Fibroblast of peridontal ligament (primary cell): ENCODE results near the gene DBX1.
"Not testable (repeated sequence)": the region's sequence is repeated elsewhere in the genome, so short reads cannot be mapped to it uniquely, and the experiment has no call there.

Experiments
- DNase-seq: peaks from one replicate; pipeline ENCODE4 v3.0.0-alpha.2; 2010; ENCODE audit errors: extremely low read depth

DBX1 gene

DNA sequence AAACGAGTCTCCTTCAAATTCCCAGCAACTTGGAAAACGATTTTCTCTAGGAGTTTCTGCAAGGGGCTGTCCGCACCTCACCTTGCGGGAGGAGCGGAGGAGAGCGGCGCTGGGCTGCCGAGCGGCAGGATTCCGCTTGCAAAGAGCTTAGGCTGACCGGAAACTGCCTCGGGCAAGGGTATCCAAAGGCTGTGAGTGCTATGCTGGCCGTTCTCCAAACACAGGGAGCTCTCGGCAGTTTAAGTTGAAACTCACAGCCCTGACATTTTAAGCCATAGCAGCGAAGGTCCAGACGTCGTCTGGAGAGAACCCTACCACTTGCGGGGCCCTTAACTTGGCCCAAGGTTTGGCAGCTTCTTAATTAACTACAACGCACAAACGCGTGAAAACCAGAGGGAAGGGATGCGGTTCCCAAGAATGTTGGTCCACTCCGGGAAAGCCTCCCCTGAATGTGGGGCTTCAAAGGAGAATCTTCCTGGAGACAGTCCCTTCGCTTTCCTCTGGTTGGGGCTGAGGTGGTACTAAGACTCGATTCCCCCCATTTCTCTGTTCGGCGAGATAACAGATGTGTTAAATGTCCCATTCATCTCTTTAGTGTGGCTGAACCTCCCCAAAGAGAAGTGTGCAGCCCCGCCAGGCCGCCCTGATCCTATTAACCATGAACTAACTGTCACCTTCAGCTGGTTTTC is 1.1 kb upstream of the DBX1 start:
- no peak for DNase-seq

DNA sequence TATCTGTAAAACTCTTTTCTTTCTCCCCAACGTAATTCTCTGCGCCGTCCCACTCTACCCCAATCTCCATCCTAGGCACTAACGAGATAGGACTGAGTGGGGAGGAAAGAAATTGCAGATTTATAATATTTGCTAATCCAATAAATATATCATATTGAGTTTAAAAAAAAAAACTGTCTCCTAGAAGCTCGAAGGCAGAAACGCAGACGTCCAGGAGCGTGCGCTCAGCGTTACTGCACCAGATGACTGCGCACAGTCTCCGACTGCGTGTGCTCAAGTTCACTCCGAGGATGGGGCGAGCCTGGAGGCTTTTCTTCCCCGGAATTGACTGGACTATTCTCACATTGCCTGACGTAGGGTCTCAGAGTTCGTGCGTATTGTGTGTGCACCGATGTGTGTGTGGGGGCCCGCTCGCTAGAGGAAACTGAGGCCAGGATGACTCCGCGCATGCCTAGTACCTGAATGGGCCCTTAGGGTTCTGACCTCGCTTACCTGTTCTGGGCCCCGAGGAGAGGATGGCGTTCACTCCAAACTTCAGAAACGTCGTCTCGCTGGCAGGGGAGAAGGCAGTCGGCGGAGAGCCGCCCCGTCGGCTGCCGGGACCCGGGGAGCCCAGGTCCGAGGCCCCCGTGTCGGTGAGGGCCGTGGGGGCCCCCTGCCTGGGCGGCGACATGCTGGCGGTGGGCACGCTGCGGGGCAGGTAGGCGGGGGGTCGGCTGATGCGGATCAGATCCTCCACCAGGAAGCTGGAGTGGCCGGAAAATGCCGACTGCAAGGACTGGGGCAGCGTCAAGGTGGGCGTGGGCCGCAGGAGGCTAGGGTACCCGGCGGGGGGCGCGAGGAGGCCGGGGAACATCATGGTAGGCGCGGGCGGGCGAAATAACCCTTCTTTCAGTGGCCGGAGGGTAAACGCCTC is 551 bp downstream of the DBX1 start:
- DNase-seq: no peak

- DNase-seq: peak; percentile 56
Measured at GRCh38 chr11:20158597-20159257, 1.5 kb downstream of the DBX1 start.

- no peak for DNase-seq
Measured at GRCh38 chr11:20157728-20158127, 2.5 kb downstream of the DBX1 start.

- DNase-seq: no peak
Measured at GRCh38 chr11:20156876-20157613, 3.2 kb downstream of the DBX1 start.

GRCh38 chr11:20156280-20156875 is 3.9 kb downstream of the DBX1 start:
- DNase-seq: no peak

- DNase-seq: no peak
Measured at GRCh38 chr11:20155683-20156279, 4.5 kb downstream of the DBX1 start.

DNA sequence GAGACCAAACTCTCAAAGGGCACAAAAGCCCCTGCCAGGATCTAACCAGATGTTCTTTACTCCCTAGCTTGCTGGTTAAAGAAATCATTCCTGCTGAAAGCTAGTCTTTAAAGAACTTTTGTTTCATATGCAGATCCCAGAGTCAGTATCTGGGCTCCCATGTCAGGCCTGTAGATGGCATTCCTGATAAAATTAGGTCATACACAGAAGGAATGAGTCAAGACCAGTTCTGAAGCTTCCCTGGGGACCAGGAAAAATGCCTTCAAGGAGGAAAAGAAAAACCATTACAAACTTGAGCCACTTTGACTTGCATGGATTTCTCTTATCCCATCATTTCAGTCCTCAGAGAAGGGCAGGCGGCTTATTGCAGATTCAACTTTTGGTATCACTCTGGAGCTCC is 5.9 kb downstream of the DBX1 start:
- DNase-seq: peak; percentile 75

DNA sequence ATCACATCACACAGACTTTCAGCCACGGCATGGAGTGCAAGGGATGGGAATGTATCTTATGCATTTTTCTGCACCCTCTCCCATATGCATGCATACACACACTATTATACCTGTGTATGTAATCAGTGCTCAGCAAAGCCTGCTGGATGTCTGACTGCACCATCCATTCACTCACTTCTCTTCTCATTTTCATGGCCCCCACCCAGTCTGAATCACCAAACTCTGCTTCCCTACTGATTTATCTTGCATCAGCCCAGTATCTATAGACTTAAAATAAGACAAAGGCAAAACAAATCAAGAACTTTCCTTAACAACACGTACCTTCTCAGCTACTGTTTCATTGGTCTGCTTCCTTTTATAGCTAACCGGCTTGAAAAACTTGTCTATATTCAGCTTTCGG is 21.6 kb downstream of the DBX1 start:
- no peak for DNase-seq

DNA sequence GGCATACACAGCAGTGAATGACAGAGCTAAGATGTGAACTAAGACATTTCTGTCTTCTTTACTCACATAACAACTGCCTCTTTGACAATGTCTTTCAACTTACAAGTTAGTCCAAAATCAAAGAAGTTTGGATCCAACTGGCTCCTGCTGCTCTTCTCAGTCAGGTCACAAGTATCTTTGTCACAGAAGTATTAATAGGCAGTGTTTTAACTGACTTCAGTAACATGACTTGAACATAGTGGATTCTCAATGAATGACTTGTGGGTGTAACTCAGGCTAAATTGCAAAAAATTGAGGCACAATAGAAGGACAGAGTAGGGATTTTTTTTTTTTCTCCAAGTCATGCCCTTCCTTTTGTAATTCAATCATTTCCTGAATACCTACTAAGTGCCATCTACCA is 22.6 kb downstream of the DBX1 start:
- no peak for DNase-seq

DNA sequence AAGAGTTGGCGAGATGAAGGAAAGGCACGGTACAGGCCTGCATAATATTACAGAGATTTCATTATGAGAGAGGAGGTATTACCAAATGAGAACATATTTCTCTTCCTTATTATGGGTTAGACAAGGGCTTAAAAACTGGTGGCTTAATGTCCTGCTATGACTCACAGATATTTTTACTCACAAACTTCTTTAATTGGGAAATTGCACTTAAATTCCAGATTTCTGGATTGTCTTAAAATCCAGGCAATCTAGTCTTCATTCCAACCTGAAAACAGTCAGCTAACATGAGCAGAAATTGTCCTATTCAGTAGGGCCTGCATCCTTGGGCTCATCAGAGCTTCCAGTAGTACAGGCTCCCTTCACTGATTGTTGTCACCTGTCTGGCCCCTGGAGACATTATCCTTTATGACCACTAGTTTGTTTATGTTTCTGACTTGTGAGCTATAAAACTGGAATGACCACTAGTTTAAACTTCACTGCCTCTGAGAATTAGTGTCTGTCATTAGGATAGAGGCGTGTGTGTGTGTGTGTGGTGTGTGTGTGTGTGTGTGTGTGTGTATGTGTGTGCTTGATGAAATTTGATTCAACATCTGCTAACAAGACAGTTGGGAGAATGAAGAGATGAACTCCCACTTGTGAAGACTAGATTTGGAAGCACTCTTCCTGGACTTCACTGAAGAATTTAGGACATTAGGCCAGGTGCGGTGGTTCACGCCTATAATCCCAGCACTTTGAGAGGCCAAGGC is 25.1 kb downstream of the DBX1 start:
- no peak for DNase-seq

- DNase-seq: no peak
Measured at GRCh38 chr11:20132667-20133039, 27.6 kb downstream of the DBX1 start.

DNA sequence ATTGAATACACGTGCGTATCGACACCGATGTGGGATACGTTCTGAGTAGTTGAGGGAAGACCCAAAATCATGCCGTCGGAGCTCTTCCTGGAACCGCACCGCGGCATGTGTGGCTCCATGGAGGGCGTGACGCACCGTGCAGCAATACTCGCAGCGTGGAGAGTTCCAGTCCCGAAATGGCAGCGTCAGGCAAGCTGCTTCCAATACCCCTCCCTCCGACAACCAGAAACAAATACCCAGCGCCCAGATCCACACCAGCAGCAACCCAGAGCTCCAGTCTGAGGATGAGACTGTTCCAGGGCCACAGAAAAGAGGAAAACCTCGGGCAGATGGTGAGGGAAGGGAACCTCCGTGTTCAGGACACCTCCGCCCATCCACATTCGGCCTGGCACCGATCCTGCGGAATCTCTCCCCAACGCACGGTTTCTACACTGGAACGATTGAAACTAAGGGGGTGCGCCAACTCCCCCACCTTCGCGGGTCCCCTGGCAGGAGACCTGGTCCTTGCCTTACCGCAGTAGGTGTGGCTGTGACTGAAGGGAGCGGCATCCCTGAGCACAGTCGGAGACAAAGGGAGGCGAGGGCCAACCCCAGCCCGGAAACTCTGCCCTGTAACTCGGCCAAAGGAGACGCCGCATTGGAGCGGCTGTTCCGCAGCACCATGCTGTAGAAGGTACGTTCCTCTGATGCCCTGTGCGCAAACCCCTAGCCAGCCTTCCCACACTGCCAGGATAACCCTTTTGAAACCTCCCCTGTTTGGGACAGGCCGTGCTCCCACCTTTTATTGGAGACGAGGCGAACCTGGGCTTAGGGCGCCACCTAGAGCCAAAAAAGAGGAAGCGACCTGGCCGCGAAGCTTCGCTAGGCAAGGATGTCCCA is 28.2 kb downstream of the DBX1 start:
- peak; percentile 70 for DNase-seq

DNA sequence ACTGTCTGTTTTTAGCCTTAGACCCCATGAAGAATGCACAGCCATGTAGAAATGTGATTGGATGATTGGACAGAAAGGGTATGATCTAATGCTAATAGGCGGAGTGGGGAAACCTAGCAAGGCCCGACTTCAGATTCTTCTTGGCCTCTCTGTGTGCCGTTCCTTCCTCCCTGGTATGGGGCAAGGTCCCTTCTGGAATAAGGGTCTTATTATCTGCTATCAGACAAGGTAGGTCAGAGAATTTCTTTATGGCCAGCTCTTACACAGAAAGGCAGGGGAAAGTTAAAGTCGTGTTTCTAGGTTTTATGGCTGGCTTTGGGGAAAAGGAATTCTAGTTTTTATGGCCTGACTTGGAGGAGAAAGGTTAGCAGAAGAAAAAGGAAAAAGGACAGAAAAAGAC is 30.6 kb downstream of the DBX1 start:
- DNase-seq: no peak

- DNase-seq: not testable (repeated sequence)
Measured at GRCh38 chr11:20128528-20128825, 31.8 kb downstream of the DBX1 start.

GRCh38 chr11:20127671-20128527 is 32.4 kb downstream of the DBX1 start:
- peak; percentile 74 for DNase-seq

DNA sequence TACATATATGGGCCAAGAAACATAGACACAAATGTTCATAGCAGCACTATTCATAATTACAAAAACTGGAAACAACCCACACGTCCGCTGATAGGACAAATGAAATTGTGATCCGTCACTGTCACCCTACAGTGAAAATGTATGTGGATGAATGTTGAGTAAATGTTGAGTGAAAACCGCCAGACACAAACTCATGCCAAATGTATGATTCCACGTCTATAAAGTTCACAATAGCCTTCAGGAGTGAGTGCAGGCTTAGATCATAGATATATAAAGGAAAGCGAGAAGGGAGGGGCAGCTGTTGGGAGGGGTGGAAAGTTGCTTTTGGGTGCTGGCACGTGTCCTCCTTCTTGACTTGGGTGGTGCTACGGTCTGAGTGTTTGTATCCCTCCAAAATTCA is 33.6 kb downstream of the DBX1 start:
- DNase-seq: no peak

- peak; percentile 51 for DNase-seq
Measured at GRCh38 chr11:20125927-20126326, 34.3 kb downstream of the DBX1 start.

DNA sequence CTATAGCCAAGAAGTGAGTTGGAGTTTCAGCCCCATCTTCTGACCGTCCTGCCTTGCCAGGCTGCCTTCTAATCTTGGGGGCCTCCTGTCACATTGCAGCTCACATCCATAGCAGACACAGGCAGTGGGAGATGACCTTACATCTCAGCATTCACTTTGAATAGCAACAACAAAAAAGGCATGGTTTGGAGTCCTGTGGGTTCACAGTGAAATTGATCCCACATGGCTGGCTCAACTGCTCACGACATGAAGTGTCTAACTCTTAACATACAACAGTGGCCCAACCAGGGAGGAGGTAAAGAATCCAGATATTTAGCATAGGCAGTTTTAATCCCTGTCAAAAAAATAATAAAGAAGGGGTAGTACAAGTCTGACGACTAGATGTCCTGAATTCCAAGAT is 38.1 kb downstream of the DBX1 start:
- peak; percentile 39 for DNase-seq
